NT2/D1 (cell line): ENCODE measurements around the gene EPB41L5.

Experiments
- SUZ12 ChIP-seq: IDR thresholded peaks from 2 replicates; pipeline ENCODE4 v1.6.1; 2011; ENCODE audit not compliant: insufficient read length, insufficient read depth; ENCODE audit errors: extremely low read depth
- YY1 ChIP-seq: IDR thresholded peaks from 2 replicates; pipeline ENCODE4 v1.6.1; 2011; ENCODE audit not compliant: insufficient read length, insufficient read depth
- ZNF274 ChIP-seq: IDR thresholded peaks from 2 replicates; pipeline ENCODE4 v1.6.1; 2011; ENCODE audit warnings: mild to moderate bottlenecking, low read depth, low read length

DNA sequence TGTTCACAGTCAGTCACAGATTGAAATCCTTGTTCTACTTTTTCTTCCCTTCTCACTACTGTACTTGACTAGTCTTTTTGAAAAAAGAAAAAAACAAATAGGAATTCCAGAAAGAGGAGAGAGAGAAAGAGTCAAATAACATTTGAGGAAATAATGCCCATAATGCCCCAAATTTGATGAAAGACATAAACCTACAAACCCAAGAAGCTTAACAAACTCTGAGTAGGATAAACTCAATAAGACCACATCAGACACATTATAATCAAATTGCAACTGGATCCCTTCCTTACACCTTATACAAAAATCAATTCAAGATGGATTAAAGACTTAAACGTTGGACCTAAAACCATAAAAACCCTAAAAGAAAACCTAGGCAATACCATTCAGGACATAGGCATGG lies 179.4 kb downstream of the EPB41L5 start:
- TF ChIP-seq ZNF274 (no peak), SUZ12 (no peak), YY1 (no peak)
